ENCODE results near the gene DOCK8. TPM values are rescaled to one million over a fixed set of nuclear protein-coding genes. Genes with fewer than 3 reads are reported as not detected.

The DOCK8 gene
- total and polyA plus RNA-seq, 2 of the 4 experiments (the other 2 are of a cell fraction) = not detected

GRCh38 chr9:437066-437465 lies 222.4 kb downstream of the DOCK8 start:
- no TSS peak for BruUV-seq (replicated peaks)
- Histone ChIP-seq H3K23ac (ENCODE audit: low read depth, low read length) (no peak overlapping the region), H3K9me3 (ENCODE audit: control insufficient read depth, insufficient read depth, low read length) (no peaks in the 10 kb centered on the region), H2BK120ac (ENCODE audit: low read depth, low read length) (peak overlapping the region; percentile 22; the same call in 1 of the 2 replicates), H3K4me3 (ENCODE audit: insufficient read depth, low read depth, low read length) (no peak overlapping the region), H3K18ac (ENCODE audit: low read depth, low read length) (peak overlapping the region; percentile 98), H3K9ac (ENCODE audit: low read depth, low read length) (no peak overlapping the region; the same call in 1 of the 2 replicates), H3K14ac (replicated peaks; ENCODE audit: low read depth, low read length) (no peak overlapping the region; the same call in 1 of the 2 replicates), H2BK20ac (ENCODE audit: low read depth, low read length) (peak overlapping the region; percentile 47), H4K91ac (ENCODE audit: insufficient read depth, low read depth, low read length) (peak overlapping the region; percentile 26; the same call in 1 of the 2 replicates), H2AK9ac (replicated peaks; ENCODE audit: low read depth, low read length, poor library complexity) (no peak overlapping the region), H3K56ac (ENCODE audit: extremely low read depth, insufficient read depth, low read length) (no peak overlapping the region), H4K8ac (ENCODE audit: low read depth in 2 of 2, low read length in 2 of 2) (peak overlapping the region in 1 of 2 experiments; percentile 30; a peak in 1 of 4 replicates), H3K79me1 (ENCODE audit: low read depth in 1 of 2, low read length in 2 of 2) (no peaks in the 10 kb centered on the region), H4K5ac (ENCODE audit: low read depth, low read length) (peak overlapping the region; percentile 97), H2AK5ac (ENCODE audit: low read depth, low read length) (peak overlapping the region; percentile 23; the same call in 1 of the 2 replicates), H3K4ac (ENCODE audit: low read depth, low read length) (peak overlapping the region; percentile 22; the same call in 1 of the 2 replicates), H3K27me3 (ENCODE audit: control insufficient read depth, insufficient read depth, low read length) (peaks cover 5% of the 10 kb centered on the region), H2AFZ (replicated peaks; ENCODE audit: low read length, poor library complexity) (no peak overlapping the region), H3K4me2 (ENCODE audit: low read depth, low read length) (peak overlapping the region; percentile 75), H4K20me1 (ENCODE audit: insufficient read depth, low read length) (no peaks in the 10 kb centered on the region), H2BK5ac (ENCODE audit: low read depth, low read length, poor library complexity, severe bottlenecking) (peak overlapping the region; percentile 49), H3K4me1 (ENCODE audit: control insufficient read depth, insufficient read depth, low read length) (peaks cover 13% of the 10 kb centered on the region), H3K9me1 (ENCODE audit: insufficient read depth, low read length) (peaks cover 3% of the 10 kb centered on the region; the same call in 1 of the 2 replicates), H3K36me3 (ENCODE audit: control insufficient read depth, insufficient read depth, low read length) (no peaks in the 10 kb centered on the region), H3K27ac (ENCODE audit: insufficient read depth, low read length) (peak overlapping the region; percentile 95), H2BK15ac (ENCODE audit: low read depth, low read length) (no peak overlapping the region; the same call in 2 of the 3 replicates)
- ATAC-seq (ENCODE audit: low read depth) = no peak
- CTCF ChIA-PET = no interaction called here
- WGBS, 2 experiments (ENCODE audit: extremely low coverage in 2 of 2, insufficient read length in 1 of 2) = 40% methylated on average over 1 of the region's 1 CpG; no CpG with 5 or more reads in 1 of the 2 experiments
- POLR2A ChIA-PET (ENCODE audit: unreplicated experiment) = no interaction called here
- in situ Hi-C loops (cut with MboI; ENCODE audit: low sequenced_read_pairs) (no loop called here), intact Hi-C loops (cut with micrococcal nuclease) (loop anchor here (1.0 to 10.0 kb wide), 3 partner anchors 18 to 315 kb away; no protein-coding TSS in a partner anchor), dilution Hi-C loops (cut with HindIII; ENCODE audit: low sequenced_read_pairs, unreplicated experiment) (no loop called here)
- no peak for DNase-seq
- TF ChIP-seq RCOR1 (IDR thresholded peaks at IDR 0.05; ENCODE audit: insufficient replicate concordance, low read length) (no peak), MAZ (IDR thresholded peaks at IDR 0.05; ENCODE audit: borderline replicate concordance, low read depth, low read length) (no peak), FOS (IDR thresholded peaks at IDR 0.05; ENCODE audit: low read depth, low read length) (no peak), CHD1 (IDR thresholded peaks at IDR 0.05; ENCODE audit: low read depth, low read length) (no peak), CEBPB (IDR thresholded peaks at IDR 0.05; ENCODE audit: low read depth, low read length) (no peak), MXI1 (IDR thresholded peaks at IDR 0.05; ENCODE audit: borderline replicate concordance, low read depth, low read length) (no peak), POLR2A (IDR thresholded peaks at IDR 0.05; ENCODE audit: low read depth, low read length) (no peak), MAFK (IDR thresholded peaks at IDR 0.05; ENCODE audit: low read depth, low read length) (no peak), RAD21 (IDR thresholded peaks at IDR 0.05; ENCODE audit: low read length) (no peak), RFX5 (IDR thresholded peaks at IDR 0.05; ENCODE audit: low read depth, low read length) (no peak), SMC3 (IDR thresholded peaks at IDR 0.05; ENCODE audit: low read depth, low read length) (no peak), NFE2L2 (IDR thresholded peaks at IDR 0.05; ENCODE audit: low read depth, low read length) (no peak), BHLHE40 (IDR thresholded peaks at IDR 0.05; ENCODE audit: low read depth, low read length) (no peak)
- TF ChIP-seq, protein P1, sequence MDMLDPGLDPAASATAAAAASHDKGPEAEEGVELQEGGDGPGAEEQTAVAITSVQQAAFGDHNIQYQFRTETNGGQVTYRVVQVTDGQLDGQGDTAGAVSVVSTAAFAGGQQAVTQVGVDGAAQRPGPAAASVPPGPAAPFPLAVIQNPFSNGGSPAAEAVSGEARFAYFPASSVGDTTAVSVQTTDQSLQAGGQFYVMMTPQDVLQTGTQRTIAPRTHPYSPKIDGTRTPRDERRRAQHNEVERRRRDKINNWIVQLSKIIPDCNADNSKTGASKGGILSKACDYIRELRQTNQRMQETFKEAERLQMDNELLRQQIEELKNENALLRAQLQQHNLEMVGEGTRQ (IDR thresholded peaks at IDR 0.05; ENCODE audit: low read depth, low read length) = no peak
- TF ChIP-seq, protein P2, sequence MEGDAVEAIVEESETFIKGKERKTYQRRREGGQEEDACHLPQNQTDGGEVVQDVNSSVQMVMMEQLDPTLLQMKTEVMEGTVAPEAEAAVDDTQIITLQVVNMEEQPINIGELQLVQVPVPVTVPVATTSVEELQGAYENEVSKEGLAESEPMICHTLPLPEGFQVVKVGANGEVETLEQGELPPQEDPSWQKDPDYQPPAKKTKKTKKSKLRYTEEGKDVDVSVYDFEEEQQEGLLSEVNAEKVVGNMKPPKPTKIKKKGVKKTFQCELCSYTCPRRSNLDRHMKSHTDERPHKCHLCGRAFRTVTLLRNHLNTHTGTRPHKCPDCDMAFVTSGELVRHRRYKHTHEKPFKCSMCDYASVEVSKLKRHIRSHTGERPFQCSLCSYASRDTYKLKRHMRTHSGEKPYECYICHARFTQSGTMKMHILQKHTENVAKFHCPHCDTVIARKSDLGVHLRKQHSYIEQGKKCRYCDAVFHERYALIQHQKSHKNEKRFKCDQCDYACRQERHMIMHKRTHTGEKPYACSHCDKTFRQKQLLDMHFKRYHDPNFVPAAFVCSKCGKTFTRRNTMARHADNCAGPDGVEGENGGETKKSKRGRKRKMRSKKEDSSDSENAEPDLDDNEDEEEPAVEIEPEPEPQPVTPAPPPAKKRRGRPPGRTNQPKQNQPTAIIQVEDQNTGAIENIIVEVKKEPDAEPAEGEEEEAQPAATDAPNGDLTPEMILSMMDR (conservative IDR thresholded peaks at IDR 0.05; ENCODE audit: low read depth, low read length) = no peak
- TF ChIP-seq, protein P3, sequence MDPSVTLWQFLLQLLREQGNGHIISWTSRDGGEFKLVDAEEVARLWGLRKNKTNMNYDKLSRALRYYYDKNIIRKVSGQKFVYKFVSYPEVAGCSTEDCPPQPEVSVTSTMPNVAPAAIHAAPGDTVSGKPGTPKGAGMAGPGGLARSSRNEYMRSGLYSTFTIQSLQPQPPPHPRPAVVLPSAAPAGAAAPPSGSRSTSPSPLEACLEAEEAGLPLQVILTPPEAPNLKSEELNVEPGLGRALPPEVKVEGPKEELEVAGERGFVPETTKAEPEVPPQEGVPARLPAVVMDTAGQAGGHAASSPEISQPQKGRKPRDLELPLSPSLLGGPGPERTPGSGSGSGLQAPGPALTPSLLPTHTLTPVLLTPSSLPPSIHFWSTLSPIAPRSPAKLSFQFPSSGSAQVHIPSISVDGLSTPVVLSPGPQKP (IDR thresholded peaks at IDR 0.05; ENCODE audit: borderline replicate concordance, low read depth, low read length) = no peak
